ENCODE data around the gene TGFBR3.

Gene TGFBR3

GRCh38 chr1:91732291-91733107, 153.5 kb downstream of the TGFBR3 start:
- DNase-seq (ENCODE audit: low spot score): peak; percentile 58

GRCh38 chr1:91731815-91732214, 154.1 kb downstream of the TGFBR3 start:
- no peak for DNase-seq (ENCODE audit: low spot score)

GRCh38 chr1:91730801-91731732, 154.9 kb downstream of the TGFBR3 start:
- DNase-seq (ENCODE audit: low spot score): no peak

GRCh38 chr1:91729621-91730358, 156.2 kb downstream of the TGFBR3 start:
- DNase-seq (ENCODE audit: low spot score): no peak

- DNase-seq (ENCODE audit: low spot score): no peak
Observed at GRCh38 chr1:91727763-91728162, 158.2 kb downstream of the TGFBR3 start.

- no peak for DNase-seq (ENCODE audit: low spot score)
Observed at GRCh38 chr1:91725989-91726721, 159.8 kb downstream of the TGFBR3 start.

- no peak for DNase-seq (ENCODE audit: low spot score)
Observed at GRCh38 chr1:91725618-91725988, 160.3 kb downstream of the TGFBR3 start.

GRCh38 chr1:91724644-91725043, 161.3 kb downstream of the TGFBR3 start:
- no peak for DNase-seq (ENCODE audit: low spot score)

- DNase-seq (ENCODE audit: low spot score): no peak
Observed at GRCh38 chr1:91724231-91724630, 161.7 kb downstream of the TGFBR3 start.

- DNase-seq (ENCODE audit: low spot score): no peak
Observed at GRCh38 chr1:91720044-91720443, 165.9 kb downstream of the TGFBR3 start.

- DNase-seq (ENCODE audit: low spot score): peak; percentile 8
Observed at GRCh38 chr1:91718877-91719276, 167.1 kb downstream of the TGFBR3 start.

GRCh38 chr1:91718368-91718767, 167.6 kb downstream of the TGFBR3 start:
- no peak for DNase-seq (ENCODE audit: low spot score)

GRCh38 chr1:91717839-91718238, 168.1 kb downstream of the TGFBR3 start:
- no peak for DNase-seq (ENCODE audit: low spot score)

GRCh38 chr1:91716339-91716738, 169.6 kb downstream of the TGFBR3 start:
- no peak for DNase-seq (ENCODE audit: low spot score)

GRCh38 chr1:91715416-91716000, 170.4 kb downstream of the TGFBR3 start:
- no peak for DNase-seq (ENCODE audit: low spot score)

- no peak for DNase-seq (ENCODE audit: low spot score)
Observed at GRCh38 chr1:91714867-91715381, 171.0 kb downstream of the TGFBR3 start.

GRCh38 chr1:91712981-91713841, 172.7 kb downstream of the TGFBR3 start:
- DNase-seq (ENCODE audit: low spot score): no peak

GRCh38 chr1:91712393-91712792, 173.6 kb downstream of the TGFBR3 start:
- no peak for DNase-seq (ENCODE audit: low spot score)

- no peak for DNase-seq (ENCODE audit: low spot score)
Observed at GRCh38 chr1:91711504-91712247, 174.3 kb downstream of the TGFBR3 start.
